ENCODE results near the gene CRACR2A. TPM values are rescaled to one million over a fixed set of nuclear protein-coding genes. Genes with fewer than 3 reads are reported as not detected.

Gene CRACR2A
- total and polyA plus RNA-seq, 9 of the 15 experiments (the other 6 are each of a cell fraction or from before 2014, with no cell fraction given): 2.1 to 15.1 (median 10.4) TPM

DNA sequence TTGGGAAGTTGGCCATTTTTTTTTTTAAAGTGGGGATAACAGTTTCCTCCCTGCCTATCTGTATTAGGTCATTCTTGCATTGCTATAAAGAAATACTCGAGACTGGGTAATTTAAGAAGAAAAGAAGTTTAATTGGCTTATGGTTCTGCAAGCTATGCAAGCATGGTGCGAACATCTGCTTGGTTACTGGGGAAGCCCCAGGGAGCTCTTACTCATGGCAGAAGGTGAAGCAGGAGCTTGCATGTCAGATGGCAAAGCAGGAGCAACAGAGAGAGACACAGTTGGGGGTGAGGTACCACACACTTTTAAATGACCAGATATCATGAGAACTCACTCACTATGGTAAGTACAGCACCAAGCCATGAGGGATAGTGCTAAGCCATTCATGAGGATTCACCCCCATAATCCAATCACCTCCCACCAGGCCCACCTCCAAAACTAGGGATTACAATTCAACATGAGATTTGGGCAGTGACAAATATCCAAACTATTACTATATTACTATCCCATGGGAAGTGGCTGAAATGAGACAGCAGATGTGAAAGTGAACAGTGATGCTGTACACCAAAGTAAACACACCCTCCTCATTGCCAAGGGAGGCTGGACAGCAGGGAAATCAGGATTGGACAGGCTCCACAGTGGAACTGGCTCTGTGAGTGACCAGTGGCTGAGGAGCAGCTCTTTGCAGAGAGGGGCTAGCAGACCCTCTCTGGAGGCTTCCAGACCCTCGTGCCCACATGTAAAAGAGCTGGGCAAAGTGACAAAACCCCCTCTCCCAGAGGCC, 40.5 kb downstream of the CRACR2A start:
- Histone ChIP-seq H4K20me1 (replicated peaks; ENCODE audit: control insufficient read depth, insufficient read depth, low read length) (no peaks in the 10 kb centered on the region), H3K79me2 (ENCODE audit: control insufficient read depth, insufficient read depth, low read length) (no peaks in the 10 kb centered on the region), H3K9me3 (replicated peaks; ENCODE audit: control insufficient read depth, insufficient read depth, low read depth, low read length) (no peaks in the 10 kb centered on the region), H3K36me3 (ENCODE audit: control insufficient read depth, insufficient read depth, low read length) (peaks cover 6% of the 10 kb centered on the region; the same call in 1 of the 3 replicates), H3K4me2 (ENCODE audit: insufficient read depth, low read length) (no peak overlapping the region), H3K9ac (ENCODE audit: insufficient read depth in 1 of 2, low read depth in 2 of 2, low read length in 2 of 2) (no peak overlapping the region), H2AFZ (ENCODE audit: low read depth, low read length) (no peak overlapping the region), H3K9me1 (ENCODE audit: control insufficient read depth, insufficient read depth, low read length) (no peaks in the 10 kb centered on the region), H3K4me3 (no peak overlapping the region), H3K27me3 (ENCODE audit: control insufficient read depth in 2 of 2, insufficient read depth in 2 of 2, low read length in 2 of 2) (no peaks in the 10 kb centered on the region), H3K27ac (ENCODE audit: extremely low read depth, low read depth, low read length) (no peak overlapping the region), H3K4me1 (replicated peaks in 1 of 2; ENCODE audit: control insufficient read depth in 2 of 2, insufficient read depth in 2 of 2, low read length in 2 of 2) (no peaks in the 10 kb centered on the region)
- ChIA-PET POLR2A (interaction anchor here (0.7 kb wide), 1 partner anchor 916 kb away, joined by 3 read pairs; no protein-coding TSS in a partner anchor), CTCF (ENCODE audit: low intra/inter-chr PET ratio) (no interaction called here)
- intact Hi-C loops (cut with micrococcal nuclease) (no loop called here), in situ Hi-C loops (cut with MboI) (no loop called here)
- no peak for TF ChIP-seq TBP (optimal IDR thresholded peaks at IDR 0.05; ENCODE audit: low read depth, low read length)
- TF ChIP-seq, protein P1, sequence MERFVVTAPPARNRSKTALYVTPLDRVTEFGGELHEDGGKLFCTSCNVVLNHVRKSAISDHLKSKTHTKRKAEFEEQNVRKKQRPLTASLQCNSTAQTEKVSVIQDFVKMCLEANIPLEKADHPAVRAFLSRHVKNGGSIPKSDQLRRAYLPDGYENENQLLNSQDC (CRISPR knock-in tag; IDR thresholded peaks at IDR 0.05): no peak
- TF ChIP-seq SP1 (CRISPR knock-in tag; IDR thresholded peaks at IDR 0.05): no peak
- TF ChIP-seq SOX6 (IDR thresholded peaks at IDR 0.05): no peak
- TF ChIP-seq, protein P2, sequence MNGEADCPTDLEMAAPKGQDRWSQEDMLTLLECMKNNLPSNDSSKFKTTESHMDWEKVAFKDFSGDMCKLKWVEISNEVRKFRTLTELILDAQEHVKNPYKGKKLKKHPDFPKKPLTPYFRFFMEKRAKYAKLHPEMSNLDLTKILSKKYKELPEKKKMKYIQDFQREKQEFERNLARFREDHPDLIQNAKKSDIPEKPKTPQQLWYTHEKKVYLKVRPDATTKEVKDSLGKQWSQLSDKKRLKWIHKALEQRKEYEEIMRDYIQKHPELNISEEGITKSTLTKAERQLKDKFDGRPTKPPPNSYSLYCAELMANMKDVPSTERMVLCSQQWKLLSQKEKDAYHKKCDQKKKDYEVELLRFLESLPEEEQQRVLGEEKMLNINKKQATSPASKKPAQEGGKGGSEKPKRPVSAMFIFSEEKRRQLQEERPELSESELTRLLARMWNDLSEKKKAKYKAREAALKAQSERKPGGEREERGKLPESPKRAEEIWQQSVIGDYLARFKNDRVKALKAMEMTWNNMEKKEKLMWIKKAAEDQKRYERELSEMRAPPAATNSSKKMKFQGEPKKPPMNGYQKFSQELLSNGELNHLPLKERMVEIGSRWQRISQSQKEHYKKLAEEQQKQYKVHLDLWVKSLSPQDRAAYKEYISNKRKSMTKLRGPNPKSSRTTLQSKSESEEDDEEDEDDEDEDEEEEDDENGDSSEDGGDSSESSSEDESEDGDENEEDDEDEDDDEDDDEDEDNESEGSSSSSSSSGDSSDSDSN (IDR thresholded peaks at IDR 0.05; ENCODE audit: borderline replicate concordance in 1 of 2, low read depth in 2 of 2, low read length in 2 of 2): no peak
- no peak for TF ChIP-seq ZNF57 (CRISPR knock-in tag; IDR thresholded peaks at IDR 0.05)
- TF ChIP-seq ZEB2 (IDR thresholded peaks at IDR 0.05): no peak
- TF ChIP-seq ZNF41 (CRISPR knock-in tag; conservative IDR thresholded peaks at IDR 0.05): no peak
- no peak for TF ChIP-seq RBM22 (IDR thresholded peaks at IDR 0.05; ENCODE audit: low read depth, low read length, poor library complexity, severe bottlenecking)
- no peak for TF ChIP-seq MCM2 (IDR thresholded peaks at IDR 0.05; ENCODE audit: low read depth)
- TF ChIP-seq, protein P3, sequence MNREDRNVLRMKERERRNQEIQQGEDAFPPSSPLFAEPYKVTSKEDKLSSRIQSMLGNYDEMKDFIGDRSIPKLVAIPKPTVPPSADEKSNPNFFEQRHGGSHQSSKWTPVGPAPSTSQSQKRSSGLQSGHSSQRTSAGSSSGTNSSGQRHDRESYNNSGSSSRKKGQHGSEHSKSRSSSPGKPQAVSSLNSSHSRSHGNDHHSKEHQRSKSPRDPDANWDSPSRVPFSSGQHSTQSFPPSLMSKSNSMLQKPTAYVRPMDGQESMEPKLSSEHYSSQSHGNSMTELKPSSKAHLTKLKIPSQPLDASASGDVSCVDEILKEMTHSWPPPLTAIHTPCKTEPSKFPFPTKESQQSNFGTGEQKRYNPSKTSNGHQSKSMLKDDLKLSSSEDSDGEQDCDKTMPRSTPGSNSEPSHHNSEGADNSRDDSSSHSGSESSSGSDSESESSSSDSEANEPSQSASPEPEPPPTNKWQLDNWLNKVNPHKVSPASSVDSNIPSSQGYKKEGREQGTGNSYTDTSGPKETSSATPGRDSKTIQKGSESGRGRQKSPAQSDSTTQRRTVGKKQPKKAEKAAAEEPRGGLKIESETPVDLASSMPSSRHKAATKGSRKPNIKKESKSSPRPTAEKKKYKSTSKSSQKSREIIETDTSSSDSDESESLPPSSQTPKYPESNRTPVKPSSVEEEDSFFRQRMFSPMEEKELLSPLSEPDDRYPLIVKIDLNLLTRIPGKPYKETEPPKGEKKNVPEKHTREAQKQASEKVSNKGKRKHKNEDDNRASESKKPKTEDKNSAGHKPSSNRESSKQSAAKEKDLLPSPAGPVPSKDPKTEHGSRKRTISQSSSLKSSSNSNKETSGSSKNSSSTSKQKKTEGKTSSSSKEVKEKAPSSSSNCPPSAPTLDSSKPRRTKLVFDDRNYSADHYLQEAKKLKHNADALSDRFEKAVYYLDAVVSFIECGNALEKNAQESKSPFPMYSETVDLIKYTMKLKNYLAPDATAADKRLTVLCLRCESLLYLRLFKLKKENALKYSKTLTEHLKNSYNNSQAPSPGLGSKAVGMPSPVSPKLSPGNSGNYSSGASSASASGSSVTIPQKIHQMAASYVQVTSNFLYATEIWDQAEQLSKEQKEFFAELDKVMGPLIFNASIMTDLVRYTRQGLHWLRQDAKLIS (CRISPR knock-in tag; IDR thresholded peaks at IDR 0.05): no peak
- no peak for DNase-seq (ENCODE audit: extremely low read depth in 1 of 4, low spot score in 3 of 4)
- 80% methylated on average over 1 of the region's 3 CpGs for WGBS (ENCODE audit: insufficient coverage, low coverage, missing lambda C conversion rate)
- no peak for FAIRE-seq
- ATAC-seq: no peak
- no TSS peak for BruUV-seq (replicated peaks)

Data from K562 (cell line).